ENCODE results near the gene RPS18.
A peak's percentile ranks its signal among the peaks of the same experiment; 100 is the strongest.

The RPS18 gene

GRCh38 chr6:33289784-33290315 is 18.0 kb downstream of the RPS18 start:
- no peak for DNase-seq (ENCODE audit: low read depth in 2 of 2)

- DNase-seq (ENCODE audit: low read depth in 2 of 2): no peak
Observed at GRCh38 chr6:33290459-33290858, 18.6 kb downstream of the RPS18 start.

- DNase-seq (ENCODE audit: low read depth in 2 of 2): no peak
Observed at GRCh38 chr6:33292996-33293682, 21.3 kb downstream of the RPS18 start.

GRCh38 chr6:33294086-33294823 is 22.4 kb downstream of the RPS18 start:
- no peak for DNase-seq (ENCODE audit: low read depth in 2 of 2)

- DNase-seq (ENCODE audit: low read depth in 2 of 2): no peak
Observed at GRCh38 chr6:33295621-33296369, 23.9 kb downstream of the RPS18 start.

- no peak for DNase-seq (ENCODE audit: low read depth in 2 of 2)
Observed at GRCh38 chr6:33296797-33297405, 25.0 kb downstream of the RPS18 start.

- no peak for DNase-seq (ENCODE audit: low read depth in 2 of 2)
Observed at GRCh38 chr6:33297406-33297955, 25.6 kb downstream of the RPS18 start.

GRCh38 chr6:33297956-33298772 is 26.3 kb downstream of the RPS18 start:
- no peak for DNase-seq (ENCODE audit: low read depth in 2 of 2)

GRCh38 chr6:33298773-33299236 is 26.9 kb downstream of the RPS18 start, which contains the start of gene RGL2:
Gene RGL2 (minus strand): TSS chr6:33298942. CDS start chr6:33298610, 332 bp downstream.
- peak; percentile 39 to 47 for DNase-seq (ENCODE audit: low read depth in 2 of 2)

GRCh38 chr6:33299237-33299944 is 27.5 kb downstream of the RPS18 start:
- DNase-seq (ENCODE audit: low read depth in 2 of 2): peak; percentile 84 to 85

- no peak for DNase-seq (ENCODE audit: low read depth in 2 of 2)
Observed at GRCh38 chr6:33301877-33302276, 30.0 kb downstream of the RPS18 start.

GRCh38 chr6:33304216-33304615 is 32.3 kb downstream of the RPS18 start:
- DNase-seq (ENCODE audit: low read depth in 2 of 2): no peak

GRCh38 chr6:33305052-33305451 is 33.2 kb downstream of the RPS18 start:
- no peak for DNase-seq (ENCODE audit: low read depth in 2 of 2)

- DNase-seq (ENCODE audit: low read depth in 2 of 2): no peak
Observed at GRCh38 chr6:33306356-33306755, 34.5 kb downstream of the RPS18 start.

- peak; percentile 60 to 80 for DNase-seq (ENCODE audit: low read depth in 2 of 2)
Observed at GRCh38 chr6:33312361-33313104, 40.7 kb downstream of the RPS18 start.

- peak in 1 of 2 donors; percentile 35 for DNase-seq (ENCODE audit: low read depth in 2 of 2)
Observed at GRCh38 chr6:33313105-33313708, 41.3 kb downstream of the RPS18 start.

- peak; percentile 76 to 85 for DNase-seq (ENCODE audit: low read depth in 2 of 2)
Observed at GRCh38 chr6:33313709-33314514, 42.0 kb downstream of the RPS18 start, which contains the start of gene TAPBP. Gene TAPBP (minus strand): TSS chr6:33314078. CDS start chr6:33314041, 37 bp downstream.

- DNase-seq (ENCODE audit: low read depth in 2 of 2): peak; percentile 46 to 58
Observed at GRCh38 chr6:33314515-33314942, 42.7 kb downstream of the RPS18 start.
